HG02840 (cell line): Measurements from ENCODE around the gene ALG12.

Experiments used
- ATAC-seq: cut with Tn5 transposase; IDR thresholded peaks from one replicate; pipeline ENCODE4 v1.9.1; 2021; ENCODE audit warnings: mild to moderate bottlenecking, moderate library complexity, moderate number of reproducible peaks; ENCODE audit not compliant: unreplicated experiment, low FRiP score

The ALG12 gene

DNA sequence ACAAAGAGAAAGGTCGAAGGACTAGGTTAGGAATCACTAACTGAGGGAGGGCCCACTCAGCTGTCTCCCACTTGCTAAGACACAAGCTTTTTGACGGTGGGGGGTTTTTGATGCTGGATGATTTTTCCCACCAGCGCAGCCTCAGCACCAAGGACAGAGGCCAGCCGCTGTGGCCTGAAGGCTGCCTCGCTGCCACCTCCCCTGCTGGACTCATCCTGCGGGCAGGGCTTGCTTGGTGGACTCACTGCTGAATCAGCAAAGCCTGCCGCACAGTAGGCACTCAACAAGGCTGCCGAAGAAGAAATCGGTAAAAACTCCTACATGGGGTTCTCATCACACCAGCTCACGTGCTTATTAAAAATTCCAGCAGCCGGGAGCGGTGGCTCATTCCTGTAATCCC lies 2.6 kb downstream of the ALG12 start:
- no peak for ATAC-seq

GRCh38 chr22:49914256-49914655 lies 4.0 kb downstream of the ALG12 start:
- no peak for ATAC-seq

- no peak for ATAC-seq
Observed at GRCh38 chr22:49913446-49913845, 4.8 kb downstream of the ALG12 start.

DNA sequence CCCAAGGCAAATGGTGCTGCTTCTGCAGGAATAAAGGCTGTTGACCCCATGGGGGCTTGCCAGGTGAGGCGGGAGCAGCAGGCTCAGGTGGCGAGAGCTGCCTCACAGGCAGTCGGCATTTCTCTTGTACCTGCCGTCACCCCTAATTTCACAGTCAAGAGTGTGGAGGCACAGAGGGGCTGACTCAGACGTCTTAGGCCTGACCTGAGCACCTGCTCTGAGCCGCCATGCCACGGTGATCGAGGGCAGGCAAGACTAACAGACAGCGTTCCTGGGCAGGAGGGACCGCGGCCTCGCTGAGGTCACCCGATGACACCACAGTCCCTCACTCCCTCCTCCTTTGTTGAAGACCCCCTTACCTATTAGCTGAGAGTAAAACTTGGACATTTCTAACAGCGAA lies 5.2 kb downstream of the ALG12 start:
- ATAC-seq: no peak

GRCh38 chr22:49911881-49912625 lies 6.2 kb downstream of the ALG12 start:
- no peak for ATAC-seq

DNA sequence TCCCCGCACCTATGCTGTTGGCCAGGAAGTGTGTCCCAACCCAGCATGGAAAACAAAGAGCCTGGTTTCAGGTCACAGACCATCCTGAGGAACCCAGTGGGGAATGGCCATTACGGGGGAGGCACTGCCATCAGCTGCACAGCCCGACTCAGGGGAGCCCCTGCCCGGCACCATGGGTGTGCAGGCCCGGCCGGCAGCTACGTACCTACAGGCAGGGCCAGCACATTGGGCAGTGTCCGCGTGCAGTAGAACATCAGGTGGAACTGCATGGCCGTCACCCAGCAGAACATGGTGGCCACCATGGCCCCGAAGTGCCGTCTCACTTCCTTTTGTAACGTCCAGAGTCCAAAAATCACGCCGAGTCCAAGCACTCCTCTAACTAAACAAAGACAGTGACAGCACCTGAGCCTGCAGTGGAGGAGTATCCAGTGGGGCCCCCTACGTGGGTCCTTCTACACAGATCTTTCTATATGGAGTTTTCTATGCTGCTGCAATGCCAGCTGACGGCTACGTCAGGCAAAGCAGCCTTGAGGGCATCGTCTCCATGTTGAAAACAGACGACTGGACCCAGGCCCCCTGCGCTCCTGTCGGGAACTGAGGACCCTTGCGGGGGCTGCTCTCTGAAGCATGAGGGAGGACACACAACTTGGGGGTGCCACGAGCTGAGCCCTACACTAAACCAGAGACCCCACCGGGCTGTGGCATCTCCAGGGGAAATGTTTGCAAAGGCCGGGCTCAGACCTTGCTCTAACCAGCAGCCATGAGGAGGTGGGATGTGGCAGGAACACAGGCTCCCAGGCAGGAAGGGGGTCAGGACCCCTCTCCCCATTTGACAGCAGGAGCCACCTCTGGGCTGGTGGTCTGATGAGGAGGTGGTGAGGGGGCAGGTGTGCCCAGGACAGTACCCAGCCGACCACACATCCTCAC lies 7.7 kb downstream of the ALG12 start:
- no peak for ATAC-seq

DNA sequence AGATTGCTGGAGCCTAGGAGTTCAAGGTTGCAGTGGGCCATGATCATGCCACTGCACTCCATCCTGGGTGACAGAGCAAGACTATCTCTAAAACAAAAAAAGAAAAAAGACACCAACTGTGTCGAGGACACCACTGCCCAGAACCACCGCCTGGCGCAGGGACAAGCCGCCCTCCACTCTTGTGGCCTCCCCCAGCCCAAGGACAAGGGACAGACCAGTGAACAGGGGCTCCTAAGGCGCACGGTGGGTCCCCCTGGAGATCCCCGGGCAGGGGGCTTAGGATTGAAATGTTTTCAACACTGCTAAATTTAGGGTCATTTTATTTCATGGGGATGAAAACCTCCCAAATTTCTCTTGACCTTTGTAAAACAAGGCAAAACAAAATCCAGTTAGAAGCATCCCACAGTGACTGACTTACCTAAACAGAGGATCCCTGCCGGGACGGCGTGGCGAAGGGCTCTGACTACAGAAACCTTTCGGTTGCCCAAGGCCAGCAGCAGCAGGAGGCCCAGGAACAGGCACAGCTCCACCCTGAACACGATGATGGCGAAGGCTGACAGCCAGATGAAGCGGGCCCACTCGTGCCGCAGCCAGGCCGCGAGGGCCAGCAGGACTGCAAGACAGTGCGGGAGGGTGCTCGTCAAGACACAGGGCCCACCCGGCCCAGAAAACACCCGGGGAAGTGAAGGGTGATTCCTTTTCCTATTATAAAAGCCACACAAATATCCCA lies 8.6 kb downstream of the ALG12 start:
- ATAC-seq: no peak

GRCh38 chr22:49907807-49908206 lies 10.4 kb downstream of the ALG12 start:
- ATAC-seq: no peak

GRCh38 chr22:49906799-49907290 lies 11.4 kb downstream of the ALG12 start:
- no peak for ATAC-seq

- no peak for ATAC-seq
Observed at GRCh38 chr22:49906071-49906798, 12.0 kb downstream of the ALG12 start.

DNA sequence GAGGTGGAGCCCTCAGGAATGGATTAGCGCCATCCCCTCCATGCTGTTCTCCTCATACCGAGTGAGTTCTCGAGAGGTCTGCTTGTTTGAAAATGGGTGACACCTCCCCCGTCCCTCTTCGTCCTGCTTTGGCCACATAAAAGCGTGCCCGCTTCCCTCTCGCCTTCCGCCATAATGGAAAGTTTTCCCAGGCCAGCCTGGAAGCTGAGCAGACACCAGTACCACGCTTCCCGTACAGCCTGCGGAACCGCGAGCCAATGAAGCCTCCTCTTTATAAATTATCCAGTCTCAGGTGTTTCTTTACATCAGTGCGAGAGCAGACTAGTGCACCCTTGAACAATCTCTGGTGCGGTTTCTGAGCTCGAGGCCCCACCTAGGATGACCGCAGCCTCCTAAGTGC lies 12.8 kb downstream of the ALG12 start:
- no peak for ATAC-seq

GRCh38 chr22:49904040-49904369 lies 14.2 kb downstream of the ALG12 start:
- ATAC-seq: no peak

DNA sequence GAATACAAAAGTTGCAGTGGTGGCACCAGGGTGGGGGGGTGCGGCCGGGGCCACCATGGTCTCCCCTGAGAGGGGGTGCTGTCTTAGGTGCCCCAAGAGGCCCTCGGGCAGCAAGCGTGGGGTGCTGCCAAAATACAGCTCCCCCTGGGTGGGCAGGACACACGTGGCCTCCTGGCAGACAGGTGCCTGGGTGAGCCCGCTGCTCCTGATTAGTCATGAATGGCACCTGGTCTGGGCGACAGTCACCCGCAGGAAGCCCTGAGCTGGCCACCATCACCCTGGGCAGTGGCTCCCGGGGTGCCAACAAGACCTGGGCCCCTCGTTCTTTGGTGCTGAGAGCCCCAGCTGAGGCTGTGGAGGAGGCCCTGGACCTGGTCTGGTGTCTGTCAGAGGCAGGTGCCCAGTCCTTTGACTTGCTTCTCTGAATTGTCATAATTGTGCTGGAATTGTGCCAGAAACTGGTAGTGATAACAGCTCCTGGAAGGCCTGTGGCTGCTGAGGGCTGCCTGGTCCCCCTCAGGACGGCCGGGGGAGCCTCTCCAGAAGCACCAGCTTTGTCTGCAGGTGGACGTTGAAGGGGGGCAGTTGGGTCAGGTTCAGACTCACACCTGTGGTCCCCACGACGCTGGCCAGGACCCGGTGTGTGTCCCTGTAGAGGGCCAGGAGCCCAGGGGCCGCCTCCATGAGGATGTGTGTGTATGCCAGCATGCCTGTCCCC lies 14.8 kb downstream of the ALG12 start:
- ATAC-seq: no peak

DNA sequence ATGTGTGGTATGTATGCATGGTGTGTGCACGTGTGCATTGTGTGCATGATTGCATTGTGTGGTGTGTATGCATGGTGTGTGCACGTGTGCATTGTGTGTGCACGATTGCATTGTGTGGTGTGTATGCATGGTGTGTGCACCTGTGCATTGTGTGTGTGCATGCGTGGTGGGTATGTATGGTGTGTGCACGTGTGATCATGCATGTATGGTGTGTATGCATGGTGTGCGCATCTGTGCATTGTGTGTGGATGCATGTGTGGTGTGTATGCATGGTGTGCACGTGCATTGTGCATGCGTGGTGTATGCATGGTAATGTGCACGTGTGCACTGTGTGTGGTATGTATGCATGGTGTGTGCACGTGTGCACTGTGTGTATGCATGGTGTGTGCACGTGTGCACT lies 16.8 kb downstream of the ALG12 start:
- ATAC-seq: no peak

GRCh38 chr22:49900441-49901230 lies 17.6 kb downstream of the ALG12 start:
- ATAC-seq: no peak

DNA sequence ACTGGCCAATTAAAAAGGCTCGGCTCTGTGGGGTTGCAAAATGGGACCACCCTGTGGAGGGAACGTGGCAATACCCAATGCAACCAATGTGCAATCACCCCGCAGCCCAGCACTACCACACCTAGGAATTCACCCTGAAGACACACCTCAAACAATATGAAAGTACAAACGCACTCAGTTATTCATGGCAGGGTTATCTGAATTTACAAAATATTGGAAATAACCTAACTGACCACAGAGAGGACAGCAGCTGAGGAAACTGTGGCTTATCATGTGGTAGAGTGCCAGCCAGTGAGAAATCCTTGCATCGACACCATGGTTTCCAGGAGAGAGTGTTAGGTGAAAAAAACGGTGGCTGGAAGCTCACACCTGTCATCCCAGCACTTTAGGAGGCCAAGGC lies 18.7 kb downstream of the ALG12 start:
- no peak for ATAC-seq

GRCh38 chr22:49897015-49897684 lies 21.1 kb downstream of the ALG12 start:
- ATAC-seq: no peak

GRCh38 chr22:49896201-49896600 lies 22.0 kb downstream of the ALG12 start:
- no peak for ATAC-seq
